ENCODE results near the gene ASRGL1.
A peak's percentile ranks its signal among the peaks of the same experiment; 100 is the strongest.

The ASRGL1 gene

GRCh38 chr11:62394825-62395538, 57.7 kb downstream of the ASRGL1 start:
- DNase-seq, result peak; percentile 86

GRCh38 chr11:62395885-62396551, 58.8 kb downstream of the ASRGL1 start:
- no peak for DNase-seq

- no peak for DNase-seq
These were observed 61.1 kb downstream of the ASRGL1 start for GRCh38 chr11:62398011-62398994.

GRCh38 chr11:62399172-62399877, 62.1 kb downstream of the ASRGL1 start:
- no peak for DNase-seq

GRCh38 chr11:62399878-62400266, 62.6 kb downstream of the ASRGL1 start:
- DNase-seq, result no peak

GRCh38 chr11:62400281-62400680, 63.0 kb downstream of the ASRGL1 start:
- DNase-seq, result no peak

GRCh38 chr11:62400760-62401159, 63.5 kb downstream of the ASRGL1 start:
- no peak for DNase-seq

GRCh38 chr11:62401356-62401755, 64.1 kb downstream of the ASRGL1 start:
- no peak for DNase-seq

GRCh38 chr11:62401811-62402210, 64.6 kb downstream of the ASRGL1 start:
- no peak for DNase-seq

GRCh38 chr11:62402226-62402959, 65.1 kb downstream of the ASRGL1 start:
- DNase-seq, result no peak

- no peak for DNase-seq
These were observed 65.9 kb downstream of the ASRGL1 start for GRCh38 chr11:62402960-62403730.

- DNase-seq, result no peak
These were observed 67.2 kb downstream of the ASRGL1 start for GRCh38 chr11:62404435-62404834.

- no peak for DNase-seq
These were observed 67.7 kb downstream of the ASRGL1 start for GRCh38 chr11:62404901-62405300.

- no peak for DNase-seq
These were observed 68.8 kb downstream of the ASRGL1 start for GRCh38 chr11:62406034-62406433.

GRCh38 chr11:62409831-62410230, 72.6 kb downstream of the ASRGL1 start:
- DNase-seq, result no peak

GRCh38 chr11:62410972-62411371, 73.7 kb downstream of the ASRGL1 start:
- no peak for DNase-seq

GRCh38 chr11:62411524-62411923, 74.3 kb downstream of the ASRGL1 start:
- DNase-seq, result no peak

GRCh38 chr11:62413060-62413696, 75.9 kb downstream of the ASRGL1 start:
- no peak for DNase-seq

- DNase-seq, result no peak
These were observed 79.3 kb downstream of the ASRGL1 start for GRCh38 chr11:62416596-62416995.

- no peak for DNase-seq
These were observed 80.9 kb downstream of the ASRGL1 start for GRCh38 chr11:62418136-62418535.

GRCh38 chr11:62418733-62419132, 81.5 kb downstream of the ASRGL1 start, which contains the start of gene SCGB1A1:
Gene SCGB1A1 (plus strand): TSS chr11:62419033. CDS start chr11:62419096, 63 bp downstream.
- no peak for DNase-seq

All from OCI-M1 (cell line).